ENCODE data around the gene GNAI2.
"Not testable (repeated sequence)": the region's sequence is repeated elsewhere in the genome, so short reads cannot be mapped to it uniquely, and the experiment has no call there.

The GNAI2 gene

GRCh38 chr3:50204804-50205412 is 31.1 kb upstream of the GNAI2 start, which contains the start of gene SLC38A3:
SLC38A3 (plus strand) TSS chr3:50205271; CDS start chr3:50214200, 8,929 bp downstream.
- DNase-seq (ENCODE audit: low read depth): no peak

GRCh38 chr3:50205413-50206276 is 30.4 kb upstream of the GNAI2 start:
- DNase-seq (ENCODE audit: low read depth): no peak

- DNase-seq (ENCODE audit: low read depth): no peak
These were observed 28.5 kb upstream of the GNAI2 start for GRCh38 chr3:50207359-50208042.

GRCh38 chr3:50208677-50209344 is 27.2 kb upstream of the GNAI2 start:
- DNase-seq (ENCODE audit: low read depth): no peak

- DNase-seq (ENCODE audit: low read depth): no peak
These were observed 25.9 kb upstream of the GNAI2 start for GRCh38 chr3:50210176-50210509.

GRCh38 chr3:50210510-50211367 is 25.3 kb upstream of the GNAI2 start:
- no peak for DNase-seq (ENCODE audit: low read depth)

GRCh38 chr3:50211368-50211717 is 24.7 kb upstream of the GNAI2 start:
- not testable (repeated sequence) for DNase-seq (ENCODE audit: low read depth)

GRCh38 chr3:50211930-50212329 is 24.1 kb upstream of the GNAI2 start:
- no peak for DNase-seq (ENCODE audit: low read depth)

- no peak for DNase-seq (ENCODE audit: low read depth)
These were observed 23.5 kb upstream of the GNAI2 start for GRCh38 chr3:50212502-50212901.

- no peak for DNase-seq (ENCODE audit: low read depth)
These were observed 23.0 kb upstream of the GNAI2 start for GRCh38 chr3:50212971-50213370.

GRCh38 chr3:50213373-50213772 is 22.6 kb upstream of the GNAI2 start:
- no peak for DNase-seq (ENCODE audit: low read depth)

GRCh38 chr3:50214824-50215223 is 21.2 kb upstream of the GNAI2 start:
- DNase-seq (ENCODE audit: low read depth): no peak

GRCh38 chr3:50215529-50215928 is 20.5 kb upstream of the GNAI2 start:
- DNase-seq (ENCODE audit: low read depth): no peak

- DNase-seq (ENCODE audit: low read depth): no peak
These were observed 18.3 kb upstream of the GNAI2 start for GRCh38 chr3:50217681-50218080.

- DNase-seq (ENCODE audit: low read depth): no peak
These were observed 17.6 kb upstream of the GNAI2 start for GRCh38 chr3:50218448-50218847.

- no peak for DNase-seq (ENCODE audit: low read depth)
These were observed 16.7 kb upstream of the GNAI2 start for GRCh38 chr3:50219285-50219684.

GRCh38 chr3:50220109-50220508 is 15.9 kb upstream of the GNAI2 start:
- no peak for DNase-seq (ENCODE audit: low read depth)

- no peak for DNase-seq (ENCODE audit: low read depth)
These were observed 15.0 kb upstream of the GNAI2 start for GRCh38 chr3:50221051-50221410.

GRCh38 chr3:50221411-50222168 is 14.4 kb upstream of the GNAI2 start:
- no peak for DNase-seq (ENCODE audit: low read depth)

- DNase-seq (ENCODE audit: low read depth): no peak
These were observed 13.9 kb upstream of the GNAI2 start for GRCh38 chr3:50222169-50222528.

GRCh38 chr3:50224639-50225038 is 11.4 kb upstream of the GNAI2 start:
- no peak for DNase-seq (ENCODE audit: low read depth)
